CD1c-positive myeloid dendritic cell (primary cell): ENCODE measurements around the gene FRMD4A.
A peak's percentile ranks its signal among the peaks of the same experiment; 100 is the strongest.
"Not testable (repeated sequence)": the region's sequence is repeated elsewhere in the genome, so short reads cannot be mapped to it uniquely, and the experiment has no call there.

Experiments used
- DNase-seq: peaks from one replicate; pipeline ENCODE4 v3.0.0-alpha.2; 2016; ENCODE audit errors: extremely low spot score

FRMD4A gene

GRCh38 chr10:13950543-13950939, 380.2 kb downstream of the FRMD4A start:
- DNase-seq: no peak

- DNase-seq: no peak
Measured at GRCh38 chr10:13949844-13950542, 380.7 kb downstream of the FRMD4A start.

DNA sequence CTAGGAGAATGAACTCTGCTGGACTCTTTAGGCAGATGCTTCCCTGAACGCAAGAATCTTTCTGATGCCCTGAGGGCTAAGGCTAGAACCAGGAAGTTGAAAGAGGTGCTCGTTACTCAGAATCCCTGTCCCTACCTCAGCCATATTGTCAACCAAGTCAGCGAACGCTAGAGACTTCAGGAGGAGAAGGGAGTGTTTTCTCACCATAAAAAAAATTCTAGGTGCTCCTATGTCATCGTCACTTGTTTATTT, 384.6 kb downstream of the FRMD4A start:
- no peak for DNase-seq

DNA sequence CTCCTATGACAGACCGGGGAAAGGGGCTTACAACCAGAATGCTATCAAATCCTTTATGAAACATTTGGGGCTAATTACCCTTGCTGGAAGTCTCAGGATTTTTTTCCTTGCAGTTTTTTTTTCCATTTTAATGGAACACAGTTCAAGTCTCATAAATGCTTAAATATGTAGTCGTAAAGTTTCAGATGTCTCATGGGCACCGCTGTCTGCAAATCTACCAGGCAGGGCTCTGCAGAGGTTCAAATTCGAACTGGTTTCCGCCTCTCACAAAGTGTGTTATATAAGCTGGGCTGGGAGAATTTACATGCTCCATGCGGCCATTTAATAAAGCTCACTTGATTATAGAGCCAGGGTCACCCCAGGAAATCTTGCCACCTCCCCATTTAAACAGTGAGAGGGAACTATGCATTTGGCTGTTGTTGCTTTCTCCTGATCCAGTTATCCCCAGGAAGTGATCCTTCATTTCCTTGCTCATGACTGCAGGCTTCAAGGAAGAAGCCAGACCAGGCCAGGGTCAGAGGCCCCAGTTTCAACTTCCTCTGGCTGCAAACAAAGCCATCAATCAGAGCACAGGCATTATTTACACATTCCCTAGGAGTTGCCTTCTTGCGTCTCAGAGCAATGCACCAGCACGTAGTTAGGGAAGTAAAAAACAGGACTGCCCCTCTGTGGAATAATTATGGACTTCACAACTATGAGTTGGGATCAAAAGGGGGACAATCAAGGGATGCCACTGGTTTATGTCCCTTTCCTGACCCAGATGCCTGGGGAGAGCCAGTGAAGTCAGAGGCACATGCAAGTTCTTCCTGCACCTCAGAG, 385.1 kb downstream of the FRMD4A start:
- no peak for DNase-seq

- no peak for DNase-seq
Measured at GRCh38 chr10:13944823-13945222, 385.9 kb downstream of the FRMD4A start.

- no peak for DNase-seq
Measured at GRCh38 chr10:13943735-13944398, 386.9 kb downstream of the FRMD4A start.

- no peak for DNase-seq
Measured at GRCh38 chr10:13942035-13942434, 388.7 kb downstream of the FRMD4A start.

DNA sequence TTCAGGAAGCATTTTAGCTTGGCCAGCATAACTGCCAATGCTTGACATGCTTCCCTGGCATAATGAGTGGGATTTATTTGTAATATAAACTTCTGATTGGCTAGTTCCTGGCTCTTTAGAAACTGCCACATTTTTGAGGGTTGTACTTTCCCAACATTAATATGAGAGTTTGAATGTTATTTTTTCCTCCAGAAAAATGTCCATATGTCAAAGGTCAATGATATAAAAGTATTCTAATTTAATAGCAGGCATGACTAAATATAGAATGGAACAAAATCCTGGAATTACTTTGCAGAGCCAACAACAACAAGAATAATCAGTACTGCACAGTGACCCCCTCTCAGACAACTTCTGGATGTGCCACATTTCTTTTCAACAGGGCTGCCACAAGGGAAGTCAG, 391.3 kb downstream of the FRMD4A start:
- DNase-seq: no peak

GRCh38 chr10:13938950-13939349, 391.8 kb downstream of the FRMD4A start:
- no peak for DNase-seq

DNA sequence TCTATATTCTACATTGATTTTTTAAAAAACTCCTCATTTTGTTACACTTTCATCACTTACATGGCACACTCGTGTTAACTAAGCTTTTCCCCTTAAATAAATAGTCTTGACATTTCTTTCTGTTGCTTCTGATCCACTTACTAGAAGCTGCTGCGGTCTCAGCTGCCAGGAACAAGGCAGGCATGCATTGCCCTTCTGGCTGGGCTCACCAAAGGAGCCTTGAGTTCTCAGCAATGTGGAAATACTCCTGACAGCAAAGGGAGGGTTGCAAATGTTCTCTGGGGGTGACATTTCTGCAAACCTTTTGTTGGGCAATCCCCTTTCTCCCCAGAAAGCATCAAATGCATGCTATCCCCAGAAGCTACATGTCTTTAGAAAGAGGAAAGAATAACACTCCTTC, 393.9 kb downstream of the FRMD4A start:
- DNase-seq: no peak

GRCh38 chr10:13930120-13930519, 400.6 kb downstream of the FRMD4A start:
- DNase-seq: no peak

- DNase-seq: no peak
Measured at GRCh38 chr10:13928451-13928850, 402.3 kb downstream of the FRMD4A start.

DNA sequence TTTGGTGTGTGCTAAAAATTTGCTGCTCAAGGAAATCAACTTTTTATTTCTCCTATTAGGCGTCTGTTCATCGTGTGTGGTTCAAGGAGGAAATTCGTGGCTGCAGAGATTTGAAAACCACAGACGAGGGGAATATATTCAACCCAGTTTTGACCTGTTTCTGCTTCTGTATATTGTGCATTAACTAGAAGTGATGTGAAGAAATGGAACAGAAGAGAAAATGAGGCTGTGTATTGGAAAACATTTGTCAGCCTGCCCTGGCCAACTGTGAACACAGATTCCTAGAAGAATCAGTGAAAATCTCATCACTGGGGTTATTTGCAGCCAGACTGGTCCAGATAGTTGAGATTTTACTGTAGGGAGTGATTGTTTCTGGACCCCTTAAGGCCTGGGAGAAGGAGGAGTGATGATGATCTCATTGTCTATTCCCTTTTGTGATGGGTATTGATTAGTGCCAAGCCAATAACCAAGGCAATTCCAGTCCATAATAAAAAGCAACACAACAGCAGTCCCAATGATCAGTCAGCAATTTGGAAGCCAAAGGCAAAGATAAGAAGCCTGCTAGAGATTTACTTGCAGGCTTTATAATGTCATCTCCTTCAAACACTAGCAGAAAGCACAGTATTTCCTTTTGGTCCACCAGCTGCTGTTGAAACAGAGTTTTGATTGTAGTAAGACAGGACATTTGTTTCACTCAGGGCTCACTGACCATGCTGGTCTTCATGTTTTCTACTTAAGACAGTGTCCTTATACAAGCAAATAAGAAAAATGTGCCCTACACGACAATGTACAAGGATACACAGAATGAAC, 404.5 kb downstream of the FRMD4A start:
- no peak for DNase-seq

DNA sequence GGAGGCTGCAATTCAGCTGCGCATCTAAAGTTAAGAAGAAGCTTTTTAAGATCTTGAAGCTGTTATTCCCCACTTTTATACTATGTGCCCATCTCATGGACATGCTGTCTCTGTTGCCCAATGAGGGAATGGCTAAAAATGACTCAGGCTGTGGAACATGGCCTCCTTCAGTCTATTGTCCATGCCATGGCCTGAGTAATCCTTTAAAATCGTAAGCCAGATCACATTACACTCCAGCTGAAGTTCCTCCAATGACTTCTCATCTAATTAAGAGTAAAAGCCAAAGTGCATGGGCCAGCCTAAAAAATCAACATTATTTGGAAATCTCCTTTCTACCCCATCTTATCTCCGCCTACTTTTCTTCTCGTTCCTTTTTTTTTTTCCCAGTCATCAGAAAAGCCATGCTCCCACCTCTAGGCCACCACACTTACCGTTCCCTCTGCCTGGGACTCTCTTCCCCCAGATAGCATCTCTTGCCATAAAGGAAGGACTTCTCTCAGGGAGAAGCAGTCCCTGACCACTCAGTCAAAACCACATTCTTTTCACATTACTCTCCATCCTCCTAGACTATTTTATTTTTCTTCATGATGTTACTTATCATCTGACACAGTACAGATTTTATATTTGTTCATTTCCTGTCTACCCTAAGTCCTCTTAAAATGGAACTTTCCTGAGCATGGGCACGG, 406.5 kb downstream of the FRMD4A start:
- DNase-seq: peak; percentile 8

DNA sequence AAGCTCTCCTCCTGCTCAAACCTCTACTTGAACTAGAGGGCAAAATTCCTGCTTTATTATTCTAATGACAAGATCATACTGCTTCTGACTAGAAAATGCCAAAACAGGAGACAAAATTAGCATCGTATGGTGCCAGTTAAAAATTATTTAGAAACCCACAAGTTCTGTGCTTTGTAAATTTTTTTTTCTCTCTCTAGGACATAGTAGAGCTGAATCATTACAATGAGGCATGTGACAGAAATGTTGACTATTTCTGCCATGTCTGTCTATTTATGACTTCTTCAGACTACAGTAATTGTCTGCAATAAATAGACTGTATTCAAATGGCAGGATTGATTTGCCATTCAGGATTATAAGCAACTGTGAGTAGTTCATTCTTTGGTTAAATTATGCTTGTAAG, 408.1 kb downstream of the FRMD4A start:
- no peak for DNase-seq

GRCh38 chr10:13921941-13922340, 408.8 kb downstream of the FRMD4A start:
- DNase-seq: no peak

DNA sequence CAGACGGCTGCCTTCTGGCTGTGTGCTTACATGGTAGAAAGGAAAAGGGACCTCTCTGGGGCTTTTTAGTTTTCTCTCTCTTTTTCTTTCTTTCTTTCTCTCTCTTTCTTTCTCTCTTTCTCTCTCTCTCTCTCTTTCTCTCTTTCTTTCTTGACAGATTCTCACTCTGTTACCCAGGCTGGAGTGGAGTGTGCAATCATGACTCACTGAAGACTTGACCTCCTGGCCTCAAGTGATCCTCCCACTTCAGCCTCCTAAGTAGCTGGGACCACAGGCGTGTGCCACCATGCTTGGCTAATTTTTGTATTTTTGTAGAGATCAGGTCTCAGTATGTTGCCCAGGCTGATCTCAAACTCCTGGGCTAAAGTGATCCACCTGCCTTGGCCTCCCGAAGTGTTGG, 409.6 kb downstream of the FRMD4A start:
- DNase-seq: not testable (repeated sequence)

GRCh38 chr10:13920465-13920864, 410.3 kb downstream of the FRMD4A start:
- no peak for DNase-seq

DNA sequence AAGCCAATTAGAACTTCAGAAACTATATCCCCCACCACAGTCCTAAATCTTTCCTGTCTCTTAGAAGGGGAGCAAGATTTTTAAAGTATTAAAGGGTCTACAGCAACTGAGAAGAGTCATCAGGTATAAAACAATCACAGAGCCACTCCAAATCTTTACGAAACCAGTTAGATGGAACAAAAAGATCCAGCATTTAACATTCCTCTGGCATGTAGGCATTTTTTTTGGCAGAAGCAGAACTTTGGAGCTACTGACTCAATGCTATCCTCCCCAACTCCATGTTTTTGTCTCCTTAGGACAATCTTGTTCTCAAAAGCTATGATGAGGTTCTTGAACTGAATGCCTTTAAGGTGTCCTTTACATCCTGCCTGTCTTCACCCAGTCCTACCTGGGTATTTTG, 410.7 kb downstream of the FRMD4A start:
- no peak for DNase-seq

GRCh38 chr10:13917791-13918190, 412.9 kb downstream of the FRMD4A start:
- no peak for DNase-seq

- DNase-seq: no peak
Measured at GRCh38 chr10:13916384-13916947, 414.3 kb downstream of the FRMD4A start.
